ENCODE data around the gene CHRNE.

The CHRNE gene

GRCh38 chr17:4852567-4853207 is 50.2 kb downstream of the CHRNE start:
- DNase-seq, result no peak

- DNase-seq, result peak; percentile 24
Observed at GRCh38 chr17:4851084-4851483, 51.8 kb downstream of the CHRNE start.

GRCh38 chr17:4850246-4850645 is 52.7 kb downstream of the CHRNE start:
- DNase-seq, result no peak

- no peak for DNase-seq
Observed at GRCh38 chr17:4849011-4849536, 53.8 kb downstream of the CHRNE start.
